ENCODE data around the gene TIMMDC1. TPM values are rescaled to one million over a fixed set of nuclear protein-coding genes. Genes with fewer than 3 reads are reported as not detected.

The TIMMDC1 gene
- polyA plus RNA-seq, 2 donors: 46.3 to 54.8 TPM

DNA sequence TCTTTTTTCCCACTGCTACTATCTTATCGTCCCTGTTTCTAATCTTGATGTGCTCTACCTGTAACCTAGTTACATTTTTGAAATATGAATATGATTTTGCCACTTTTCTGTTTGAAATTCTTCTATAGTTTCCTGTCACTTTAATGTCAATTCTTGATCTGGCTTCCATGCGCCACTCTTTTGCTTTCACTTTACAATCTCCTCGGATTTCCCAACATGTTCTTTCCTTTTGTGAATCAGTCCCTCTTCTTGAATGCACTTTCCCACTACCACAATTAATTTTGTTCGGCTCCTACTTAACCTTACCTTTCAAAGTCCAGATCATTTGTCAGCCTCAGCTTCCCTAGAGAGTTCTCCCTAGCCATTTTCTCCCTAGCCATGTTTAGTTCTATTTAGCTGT lies 8.3 kb downstream of the TIMMDC1 start:
- Histone ChIP-seq H3K27ac (ENCODE audit: low read depth in 2 of 2, low read length in 1 of 2) (no peak overlapping the region), H3K4me1 (ENCODE audit: control insufficient read depth in 2 of 2, insufficient read depth in 2 of 2, low read length in 1 of 2) (no peaks in the 10 kb centered on the region), H3K36me3 (ENCODE audit: control insufficient read depth in 2 of 2, insufficient read depth in 2 of 2, low read length in 1 of 2) (peaks cover 3 to 8% of the 10 kb centered on the region in 2 donors), H3K27me3 (ENCODE audit: control insufficient read depth in 1 of 2, insufficient read depth in 2 of 2, low read length in 2 of 2) (no peaks in the 10 kb centered on the region), H3K9me3 (ENCODE audit: control insufficient read depth in 2 of 2, insufficient read depth in 1 of 2, low read depth in 1 of 2, low read length in 1 of 2) (no peaks in the 10 kb centered on the region), H3K4me3 (ENCODE audit: low read depth in 1 of 2, low read length in 2 of 2) (no peak overlapping the region)
- WGBS, 2 donors: 69 to 73% methylated on average over 4 of the region's 4 CpGs

- Histone ChIP-seq H3K36me3 (ENCODE audit: control insufficient read depth in 2 of 2, insufficient read depth in 2 of 2, low read length in 1 of 2) (peaks cover 3 to 8% of the 10 kb centered on the region in 2 donors), H3K4me3 (ENCODE audit: low read depth in 1 of 2, low read length in 2 of 2) (no peak overlapping the region), H3K9me3 (ENCODE audit: control insufficient read depth in 2 of 2, insufficient read depth in 1 of 2, low read depth in 1 of 2, low read length in 1 of 2) (no peaks in the 10 kb centered on the region), H3K27ac (ENCODE audit: low read depth in 2 of 2, low read length in 1 of 2) (no peak overlapping the region), H3K27me3 (ENCODE audit: control insufficient read depth in 1 of 2, insufficient read depth in 2 of 2, low read length in 2 of 2) (no peaks in the 10 kb centered on the region), H3K4me1 (ENCODE audit: control insufficient read depth in 2 of 2, insufficient read depth in 2 of 2, low read length in 1 of 2) (no peaks in the 10 kb centered on the region)
- 96 to 97% methylated on average over 2 of the region's 2 CpGs for WGBS, 2 donors
Observed at GRCh38 chr3:119507404-119507803, 9.1 kb downstream of the TIMMDC1 start.

DNA sequence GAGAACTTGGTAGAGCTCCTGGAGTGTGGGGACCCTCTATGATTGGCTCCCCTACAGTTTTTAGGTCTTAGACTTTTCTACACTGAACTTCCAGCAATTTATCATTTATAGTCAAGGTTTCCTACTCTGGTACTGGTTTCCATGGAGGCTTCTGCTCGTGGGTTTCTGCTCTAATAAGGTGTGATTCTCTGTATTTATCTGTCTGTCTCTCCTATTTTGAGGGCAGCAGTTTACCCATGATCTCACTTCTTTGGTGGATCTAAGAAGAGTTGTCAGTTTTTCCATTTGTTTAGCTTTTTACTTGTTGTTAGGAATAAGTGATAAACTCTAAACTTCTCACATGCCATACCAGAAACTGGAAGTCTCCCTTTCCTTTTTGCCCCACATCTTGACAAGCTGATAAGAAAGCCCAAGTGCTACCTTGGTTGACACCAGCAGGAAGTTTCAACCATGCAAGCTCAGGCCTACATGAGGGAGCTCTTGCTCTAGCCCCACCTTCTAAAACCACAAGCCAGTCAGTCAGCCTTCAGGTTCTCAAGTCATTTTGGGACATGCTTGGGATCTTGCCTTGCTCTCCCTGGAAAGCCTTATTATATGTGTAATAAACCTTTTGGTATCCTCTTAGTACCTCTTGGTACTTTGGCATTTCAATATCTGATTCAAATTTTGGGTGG lies 10.0 kb downstream of the TIMMDC1 start:
- H3K4me1 ChIP-seq (ENCODE audit: control insufficient read depth in 2 of 2, insufficient read depth in 2 of 2, low read length in 1 of 2): no peaks in the 10 kb centered on the region
- WGBS, 2 donors: 58 to 61% methylated on average over 1 of the region's 1 CpG
- no peaks in the 10 kb centered on the region for H3K27me3 ChIP-seq (ENCODE audit: control insufficient read depth in 1 of 2, insufficient read depth in 2 of 2, low read length in 2 of 2)
- no peak overlapping the region for H3K27ac ChIP-seq (ENCODE audit: low read depth in 2 of 2, low read length in 1 of 2)
- H3K4me3 ChIP-seq (ENCODE audit: low read depth in 1 of 2, low read length in 2 of 2): no peak overlapping the region
- H3K36me3 ChIP-seq (ENCODE audit: control insufficient read depth in 2 of 2, insufficient read depth in 2 of 2, low read length in 1 of 2): peaks cover 3 to 8% of the 10 kb centered on the region in 2 donors
- no peaks in the 10 kb centered on the region for H3K9me3 ChIP-seq (ENCODE audit: control insufficient read depth in 2 of 2, insufficient read depth in 1 of 2, low read depth in 1 of 2, low read length in 1 of 2)

DNA sequence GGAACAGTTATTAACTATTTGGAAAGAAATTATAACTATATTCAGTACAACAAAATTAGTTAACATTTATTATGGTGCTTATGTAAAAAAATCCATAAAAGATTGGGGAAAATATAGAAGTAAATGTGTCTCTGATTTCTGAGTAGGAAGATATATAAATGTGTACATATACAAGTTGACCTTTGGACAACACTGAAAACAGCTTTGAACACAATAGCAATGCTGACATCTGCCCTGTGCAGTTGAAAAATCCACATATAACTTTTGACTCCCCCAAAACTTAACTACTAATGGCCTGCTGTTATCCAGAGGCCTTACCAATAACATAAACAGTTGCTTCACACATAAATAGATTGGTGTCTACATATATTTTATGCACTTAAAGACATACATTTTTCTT lies 12.3 kb downstream of the TIMMDC1 start:
- Histone ChIP-seq H3K4me1 (ENCODE audit: control insufficient read depth in 2 of 2, insufficient read depth in 2 of 2, low read length in 1 of 2) (no peaks in the 10 kb centered on the region), H3K27me3 (ENCODE audit: control insufficient read depth in 1 of 2, insufficient read depth in 2 of 2, low read length in 2 of 2) (no peaks in the 10 kb centered on the region), H3K27ac (ENCODE audit: low read depth in 2 of 2, low read length in 1 of 2) (no peak overlapping the region), H3K36me3 (ENCODE audit: control insufficient read depth in 2 of 2, insufficient read depth in 2 of 2, low read length in 1 of 2) (peaks cover 3 to 10% of the 10 kb centered on the region in 2 donors), H3K9me3 (ENCODE audit: control insufficient read depth in 2 of 2, insufficient read depth in 1 of 2, low read depth in 1 of 2, low read length in 1 of 2) (no peaks in the 10 kb centered on the region), H3K4me3 (ENCODE audit: low read depth in 1 of 2, low read length in 2 of 2) (no peak overlapping the region)

GRCh38 chr3:119514637-119515036 lies 16.3 kb downstream of the TIMMDC1 start:
- no peaks in the 10 kb centered on the region for H3K9me3 ChIP-seq (ENCODE audit: control insufficient read depth in 2 of 2, insufficient read depth in 1 of 2, low read depth in 1 of 2, low read length in 1 of 2)
- H3K4me3 ChIP-seq (ENCODE audit: low read depth in 1 of 2, low read length in 2 of 2): no peak overlapping the region
- no peaks in the 10 kb centered on the region for H3K4me1 ChIP-seq (ENCODE audit: control insufficient read depth in 2 of 2, insufficient read depth in 2 of 2, low read length in 1 of 2)
- H3K36me3 ChIP-seq (ENCODE audit: control insufficient read depth in 2 of 2, insufficient read depth in 2 of 2, low read length in 1 of 2): peaks cover 5 to 12% of the 10 kb centered on the region in 2 donors
- H3K27me3 ChIP-seq (ENCODE audit: control insufficient read depth in 1 of 2, insufficient read depth in 2 of 2, low read length in 2 of 2): no peaks in the 10 kb centered on the region
- no peak overlapping the region for H3K27ac ChIP-seq (ENCODE audit: low read depth in 2 of 2, low read length in 1 of 2)
- WGBS, 2 donors: 76 to 96% methylated on average over 2 of the region's 2 CpGs

- no peak overlapping the region for H3K27ac ChIP-seq (ENCODE audit: low read depth in 2 of 2, low read length in 1 of 2)
- H3K4me3 ChIP-seq (ENCODE audit: low read depth in 1 of 2, low read length in 2 of 2): no peak overlapping the region
- 79 to 88% methylated on average over 2 of the region's 2 CpGs for WGBS, 2 donors
- peaks cover 5 to 12% of the 10 kb centered on the region in 2 donors for H3K36me3 ChIP-seq (ENCODE audit: control insufficient read depth in 2 of 2, insufficient read depth in 2 of 2, low read length in 1 of 2)
- H3K27me3 ChIP-seq (ENCODE audit: control insufficient read depth in 1 of 2, insufficient read depth in 2 of 2, low read length in 2 of 2): no peaks in the 10 kb centered on the region
- H3K4me1 ChIP-seq (ENCODE audit: control insufficient read depth in 2 of 2, insufficient read depth in 2 of 2, low read length in 1 of 2): no peaks in the 10 kb centered on the region
- no peaks in the 10 kb centered on the region for H3K9me3 ChIP-seq (ENCODE audit: control insufficient read depth in 2 of 2, insufficient read depth in 1 of 2, low read depth in 1 of 2, low read length in 1 of 2)
Observed at GRCh38 chr3:119517112-119517511, 18.8 kb downstream of the TIMMDC1 start.

GRCh38 chr3:119518026-119518425 lies 19.7 kb downstream of the TIMMDC1 start:
- Histone ChIP-seq H3K36me3 (ENCODE audit: control insufficient read depth in 2 of 2, insufficient read depth in 2 of 2, low read length in 1 of 2) (peaks cover 5 to 12% of the 10 kb centered on the region in 2 donors), H3K4me3 (ENCODE audit: low read depth in 1 of 2, low read length in 2 of 2) (no peak overlapping the region), H3K27ac (ENCODE audit: low read depth in 2 of 2, low read length in 1 of 2) (no peak overlapping the region), H3K4me1 (ENCODE audit: control insufficient read depth in 2 of 2, insufficient read depth in 2 of 2, low read length in 1 of 2) (no peaks in the 10 kb centered on the region), H3K9me3 (ENCODE audit: control insufficient read depth in 2 of 2, insufficient read depth in 1 of 2, low read depth in 1 of 2, low read length in 1 of 2) (no peaks in the 10 kb centered on the region), H3K27me3 (ENCODE audit: control insufficient read depth in 1 of 2, insufficient read depth in 2 of 2, low read length in 2 of 2) (no peaks in the 10 kb centered on the region)
- WGBS, 2 donors: 89 to 100% methylated on average over 1 of the region's 1 CpG

GRCh38 chr3:119524931-119525662 lies 26.8 kb downstream of the TIMMDC1 start:
- no peaks in the 10 kb centered on the region for H3K36me3 ChIP-seq (ENCODE audit: control insufficient read depth in 2 of 2, insufficient read depth in 2 of 2, low read length in 1 of 2)
- 77 to 83% methylated on average over 4 of the region's 4 CpGs for WGBS, 2 donors
- no peaks in the 10 kb centered on the region for H3K9me3 ChIP-seq (ENCODE audit: control insufficient read depth in 2 of 2, insufficient read depth in 1 of 2, low read depth in 1 of 2, low read length in 1 of 2)
- no peaks in the 10 kb centered on the region for H3K27me3 ChIP-seq (ENCODE audit: control insufficient read depth in 1 of 2, insufficient read depth in 2 of 2, low read length in 2 of 2)
- H3K4me1 ChIP-seq (ENCODE audit: control insufficient read depth in 2 of 2, insufficient read depth in 2 of 2, low read length in 1 of 2): no peaks in the 10 kb centered on the region
- no peak overlapping the region for H3K27ac ChIP-seq (ENCODE audit: low read depth in 2 of 2, low read length in 1 of 2)
- H3K4me3 ChIP-seq (ENCODE audit: low read depth in 1 of 2, low read length in 2 of 2): no peak overlapping the region

DNA sequence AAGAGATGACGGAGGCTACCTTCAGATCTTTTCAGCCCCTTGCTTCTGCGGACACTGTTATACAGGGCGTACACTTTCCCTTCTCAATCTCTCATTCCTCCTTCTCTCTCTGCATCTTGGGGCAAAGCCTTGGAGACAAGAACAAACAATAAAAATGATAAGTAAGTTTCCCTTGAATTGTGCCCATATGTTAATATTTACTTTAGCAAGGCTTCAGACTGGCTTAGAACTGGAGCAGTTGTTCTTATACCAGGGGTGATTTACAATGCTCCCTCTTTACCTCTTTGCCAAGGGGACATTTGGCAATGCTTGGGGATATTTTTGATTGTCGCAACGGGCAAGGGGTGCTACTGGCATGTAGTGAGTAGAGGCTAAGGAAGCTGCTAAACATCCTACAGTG lies 29.4 kb downstream of the TIMMDC1 start:
- no peaks in the 10 kb centered on the region for H3K27me3 ChIP-seq (ENCODE audit: control insufficient read depth in 1 of 2, insufficient read depth in 2 of 2, low read length in 2 of 2)
- no peaks in the 10 kb centered on the region for H3K9me3 ChIP-seq (ENCODE audit: control insufficient read depth in 2 of 2, insufficient read depth in 1 of 2, low read depth in 1 of 2, low read length in 1 of 2)
- H3K4me3 ChIP-seq (ENCODE audit: low read depth in 1 of 2, low read length in 2 of 2): no peak overlapping the region
- no peaks in the 10 kb centered on the region for H3K4me1 ChIP-seq (ENCODE audit: control insufficient read depth in 2 of 2, insufficient read depth in 2 of 2, low read length in 1 of 2)
- WGBS, 2 donors: 71 to 96% methylated on average over 5 of the region's 5 CpGs
- no peak overlapping the region for H3K27ac ChIP-seq (ENCODE audit: low read depth in 2 of 2, low read length in 1 of 2)
- H3K36me3 ChIP-seq (ENCODE audit: control insufficient read depth in 2 of 2, insufficient read depth in 2 of 2, low read length in 1 of 2): no peaks in the 10 kb centered on the region

- Histone ChIP-seq H3K4me3 (ENCODE audit: low read depth in 1 of 2, low read length in 2 of 2) (no peak overlapping the region), H3K4me1 (ENCODE audit: control insufficient read depth in 2 of 2, insufficient read depth in 2 of 2, low read length in 1 of 2) (no peaks in the 10 kb centered on the region), H3K36me3 (ENCODE audit: control insufficient read depth in 2 of 2, insufficient read depth in 2 of 2, low read length in 1 of 2) (no peaks in the 10 kb centered on the region), H3K27me3 (ENCODE audit: control insufficient read depth in 1 of 2, insufficient read depth in 2 of 2, low read length in 2 of 2) (no peaks in the 10 kb centered on the region), H3K9me3 (ENCODE audit: control insufficient read depth in 2 of 2, insufficient read depth in 1 of 2, low read depth in 1 of 2, low read length in 1 of 2) (no peaks in the 10 kb centered on the region), H3K27ac (ENCODE audit: low read depth in 2 of 2, low read length in 1 of 2) (no peak overlapping the region)
Observed at GRCh38 chr3:119529883-119530282, 31.5 kb downstream of the TIMMDC1 start.

Data from esophagus (tissue), 2 donors.